ENCODE results near the gene LYST.

DNA sequence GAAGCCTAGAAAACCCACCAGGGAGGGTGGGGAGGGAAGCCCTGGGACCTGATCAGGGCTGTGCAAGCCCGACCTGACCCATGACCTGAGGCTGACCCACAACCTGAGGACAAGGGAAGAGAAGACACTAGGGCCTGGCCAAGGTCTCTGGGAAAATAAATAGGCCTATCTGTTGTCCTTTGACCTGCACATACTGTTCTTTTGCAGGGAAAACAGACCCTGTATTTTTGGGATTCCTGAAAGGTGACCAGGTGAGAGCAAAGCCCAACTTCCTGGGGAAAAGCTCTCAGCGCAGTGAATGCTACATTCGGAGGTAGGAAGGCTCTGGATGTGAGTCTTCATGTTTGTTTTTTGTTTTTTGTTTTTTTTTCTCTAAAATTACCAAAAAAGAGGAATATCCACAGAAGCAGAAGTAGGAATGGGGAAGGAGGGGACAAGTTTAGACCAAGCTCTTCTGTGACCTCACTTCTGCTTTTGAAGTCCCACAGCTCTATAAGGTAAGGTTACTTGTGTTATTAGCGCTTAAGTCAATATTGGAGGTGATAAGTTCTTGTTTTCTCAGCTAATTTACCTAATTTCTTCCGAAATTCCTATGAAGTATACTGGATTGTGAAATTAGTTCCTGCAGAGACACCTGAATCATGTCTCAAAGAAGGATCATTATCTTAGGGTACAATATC, 26.2 kb upstream of the LYST start:
- TF ChIP-seq TAF1 (IDR thresholded peaks at IDR 0.05; ENCODE audit: borderline replicate concordance, low read depth, low read length), result no peak
- no peak for TF ChIP-seq ZZZ3 (IDR thresholded peaks at IDR 0.05; ENCODE audit: control insufficient read depth, insufficient read length, low read depth)
- TF ChIP-seq NR2C1 (IDR thresholded peaks at IDR 0.05), result no peak
- TF ChIP-seq MYB (IDR thresholded peaks at IDR 0.05; ENCODE audit: borderline replicate concordance, low read depth, low read length), result no peak
- TF ChIP-seq, protein P1, sequence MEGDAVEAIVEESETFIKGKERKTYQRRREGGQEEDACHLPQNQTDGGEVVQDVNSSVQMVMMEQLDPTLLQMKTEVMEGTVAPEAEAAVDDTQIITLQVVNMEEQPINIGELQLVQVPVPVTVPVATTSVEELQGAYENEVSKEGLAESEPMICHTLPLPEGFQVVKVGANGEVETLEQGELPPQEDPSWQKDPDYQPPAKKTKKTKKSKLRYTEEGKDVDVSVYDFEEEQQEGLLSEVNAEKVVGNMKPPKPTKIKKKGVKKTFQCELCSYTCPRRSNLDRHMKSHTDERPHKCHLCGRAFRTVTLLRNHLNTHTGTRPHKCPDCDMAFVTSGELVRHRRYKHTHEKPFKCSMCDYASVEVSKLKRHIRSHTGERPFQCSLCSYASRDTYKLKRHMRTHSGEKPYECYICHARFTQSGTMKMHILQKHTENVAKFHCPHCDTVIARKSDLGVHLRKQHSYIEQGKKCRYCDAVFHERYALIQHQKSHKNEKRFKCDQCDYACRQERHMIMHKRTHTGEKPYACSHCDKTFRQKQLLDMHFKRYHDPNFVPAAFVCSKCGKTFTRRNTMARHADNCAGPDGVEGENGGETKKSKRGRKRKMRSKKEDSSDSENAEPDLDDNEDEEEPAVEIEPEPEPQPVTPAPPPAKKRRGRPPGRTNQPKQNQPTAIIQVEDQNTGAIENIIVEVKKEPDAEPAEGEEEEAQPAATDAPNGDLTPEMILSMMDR (IDR thresholded peaks at IDR 0.05 in 2 of 3, conservative IDR thresholded peaks at IDR 0.05 in 1 of 3; ENCODE audit: control insufficient read depth in 2 of 3, extremely low read depth in 1 of 3, insufficient read depth in 1 of 3, low read depth in 3 of 3, low read length in 3 of 3), result no peak
- TF ChIP-seq ASH2L (IDR thresholded peaks at IDR 0.05; ENCODE audit: borderline replicate concordance, low read depth), result no peak
- no peak for TF ChIP-seq SREBF1 (IDR thresholded peaks at IDR 0.05; ENCODE audit: low read length)
- TF ChIP-seq PML (IDR thresholded peaks at IDR 0.05; ENCODE audit: low read length), result no peak
- TF ChIP-seq, protein P2, sequence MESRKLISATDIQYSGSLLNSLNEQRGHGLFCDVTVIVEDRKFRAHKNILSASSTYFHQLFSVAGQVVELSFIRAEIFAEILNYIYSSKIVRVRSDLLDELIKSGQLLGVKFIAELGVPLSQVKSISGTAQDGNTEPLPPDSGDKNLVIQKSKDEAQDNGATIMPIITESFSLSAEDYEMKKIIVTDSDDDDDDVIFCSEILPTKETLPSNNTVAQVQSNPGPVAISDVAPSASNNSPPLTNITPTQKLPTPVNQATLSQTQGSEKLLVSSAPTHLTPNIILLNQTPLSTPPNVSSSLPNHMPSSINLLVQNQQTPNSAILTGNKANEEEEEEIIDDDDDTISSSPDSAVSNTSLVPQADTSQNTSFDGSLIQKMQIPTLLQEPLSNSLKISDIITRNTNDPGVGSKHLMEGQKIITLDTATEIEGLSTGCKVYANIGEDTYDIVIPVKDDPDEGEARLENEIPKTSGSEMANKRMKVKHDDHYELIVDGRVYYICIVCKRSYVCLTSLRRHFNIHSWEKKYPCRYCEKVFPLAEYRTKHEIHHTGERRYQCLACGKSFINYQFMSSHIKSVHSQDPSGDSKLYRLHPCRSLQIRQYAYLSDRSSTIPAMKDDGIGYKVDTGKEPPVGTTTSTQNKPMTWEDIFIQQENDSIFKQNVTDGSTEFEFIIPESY (IDR thresholded peaks at IDR 0.05), result no peak
- no peak for TF ChIP-seq RCOR1 (conservative IDR thresholded peaks at IDR 0.05; ENCODE audit: low read depth, low read length)
- no peak for TF ChIP-seq YBX1 (IDR thresholded peaks at IDR 0.05)
- no peak for TF ChIP-seq KDM1A (IDR thresholded peaks at IDR 0.05; ENCODE audit: borderline replicate concordance)
